BE2C (cell line): ENCODE results near the gene ZSCAN4.

Experiments
- DNase-seq: peaks from one replicate; pipeline ENCODE4 v3.0.0-alpha.2; 2020
- H3K27me3 ChIP-seq: fragments of 250-450 bp; sonication (Bioruptor Pico); 2 replicates; pipeline ENCODE4 v1.5.1; 2020; ENCODE audit warnings: mild to moderate bottlenecking
- H3K36me3 ChIP-seq: fragments of 250-450 bp; sonication (Bioruptor Pico); 2 replicates; pipeline ENCODE4 v1.5.1; 2020; ENCODE audit warnings: mild to moderate bottlenecking
- H3K4me1 ChIP-seq: fragments of 250-450 bp; sonication (Bioruptor Pico); 2 replicates; pipeline ENCODE4 v1.5.1; 2020
- H3K4me3 ChIP-seq: 2 replicates; pipeline ENCODE4 v1.5.1; 2011; ENCODE audit warnings: low read depth, low read length
- H3K9me3 ChIP-seq: fragments of 250-450 bp; sonication (Bioruptor Pico); 2 replicates; pipeline ENCODE4 v1.5.1; 2020
- CTCF ChIP-seq: IDR thresholded peaks from 2 replicates; pipeline ENCODE4 v1.5.1; 2012; ENCODE audit warnings: mild to moderate bottlenecking, low read depth, low read length

ZSCAN4 gene

GRCh38 chr19:57637379-57637778 is 31.4 kb upstream of the ZSCAN4 start:
- no peak for TF ChIP-seq CTCF
- H3K4me1 ChIP-seq: no peaks in the 10 kb centered on the region
- H3K4me3 ChIP-seq: no peak overlapping the region
- no peaks in the 10 kb centered on the region for H3K27me3 ChIP-seq
- H3K9me3 ChIP-seq: no peaks in the 10 kb centered on the region
- peaks cover 38% of the 10 kb centered on the region for H3K36me3 ChIP-seq
- no peak for DNase-seq

- Histone ChIP-seq H3K36me3 (peaks cover 38% of the 10 kb centered on the region), H3K4me3 (no peak overlapping the region), H3K4me1 (no peaks in the 10 kb centered on the region), H3K27me3 (no peaks in the 10 kb centered on the region), H3K9me3 (no peaks in the 10 kb centered on the region)
- TF ChIP-seq CTCF: no peak
- DNase-seq: no peak
Observed at GRCh38 chr19:57641715-57642234, 27.0 kb upstream of the ZSCAN4 start.

DNA sequence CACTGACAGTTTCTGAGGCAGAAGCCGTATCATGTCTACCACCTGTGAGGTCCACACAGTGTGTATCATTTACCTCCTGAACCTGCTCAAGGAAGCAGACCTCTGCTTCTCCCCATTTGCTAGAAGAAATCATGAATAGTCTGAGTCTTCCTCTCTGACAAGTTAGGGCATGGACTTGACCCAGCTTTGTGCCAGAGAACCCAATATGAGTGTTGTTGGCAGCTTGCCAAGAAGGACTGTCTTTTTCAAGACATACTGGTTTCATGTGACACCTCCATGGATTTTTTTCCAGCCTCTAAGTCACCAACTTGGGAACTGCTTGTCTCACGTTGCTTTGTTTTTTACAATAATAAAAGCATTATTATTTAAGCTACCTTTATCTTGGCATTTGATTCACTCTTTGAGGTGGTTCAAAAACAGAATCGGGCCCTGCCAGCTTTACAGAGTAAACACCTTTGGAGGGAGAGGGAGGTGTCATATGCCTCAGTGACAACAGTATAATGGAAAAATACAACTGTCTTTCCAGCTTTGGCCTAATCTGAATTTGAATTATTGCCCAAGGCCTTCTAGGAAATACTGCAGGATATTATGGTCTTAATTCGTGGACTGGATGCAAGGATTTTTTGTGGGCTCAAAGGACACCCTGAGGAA is 26.2 kb upstream of the ZSCAN4 start:
- no peak for TF ChIP-seq CTCF
- H3K4me1 ChIP-seq: no peaks in the 10 kb centered on the region
- no peaks in the 10 kb centered on the region for H3K27me3 ChIP-seq
- no peak overlapping the region for H3K4me3 ChIP-seq
- H3K36me3 ChIP-seq: peaks cover 35% of the 10 kb centered on the region
- no peak for DNase-seq
- H3K9me3 ChIP-seq: no peaks in the 10 kb centered on the region

- TF ChIP-seq CTCF: no peak
- Histone ChIP-seq H3K9me3 (no peaks in the 10 kb centered on the region), H3K4me3 (no peak overlapping the region), H3K27me3 (no peaks in the 10 kb centered on the region), H3K36me3 (peaks cover 35% of the 10 kb centered on the region), H3K4me1 (no peaks in the 10 kb centered on the region)
- DNase-seq: no peak
Observed at GRCh38 chr19:57643734-57644133, 25.0 kb upstream of the ZSCAN4 start.

DNA sequence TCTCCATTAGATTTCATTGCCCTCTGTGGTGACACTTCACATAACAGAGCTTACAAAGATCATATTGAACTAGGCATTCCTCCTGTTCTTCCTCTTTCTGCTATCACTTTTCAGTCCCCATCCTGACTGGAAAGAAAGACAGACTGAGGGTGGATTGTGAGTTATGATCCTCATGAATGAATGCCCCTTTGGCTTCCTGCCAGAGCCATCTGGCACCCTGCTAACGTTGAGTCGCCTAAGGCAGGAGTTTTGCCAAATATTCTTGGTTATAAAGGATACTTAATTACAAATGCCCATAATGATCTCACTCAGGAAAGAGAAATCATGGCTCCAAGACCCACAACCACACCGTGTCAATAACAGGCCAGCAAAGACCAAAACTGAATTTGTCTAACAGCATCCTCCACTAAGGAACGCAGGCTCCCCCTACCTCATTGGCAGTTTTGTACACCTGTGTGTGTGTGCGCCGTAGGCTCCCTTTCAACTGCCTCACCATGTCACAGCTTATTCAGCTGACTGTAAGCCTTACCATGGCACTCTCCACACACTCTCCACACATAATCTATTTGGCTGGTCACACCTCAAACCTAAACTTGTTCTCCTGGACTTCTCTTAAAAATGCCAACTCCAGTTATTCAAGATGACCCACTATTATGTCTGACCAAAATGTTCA is 20.3 kb upstream of the ZSCAN4 start:
- no peaks in the 10 kb centered on the region for H3K4me1 ChIP-seq
- no peaks in the 10 kb centered on the region for H3K36me3 ChIP-seq
- no peak overlapping the region for H3K4me3 ChIP-seq
- no peak for TF ChIP-seq CTCF
- DNase-seq: peak; percentile 63
- no peaks in the 10 kb centered on the region for H3K9me3 ChIP-seq
- H3K27me3 ChIP-seq: no peaks in the 10 kb centered on the region

DNA sequence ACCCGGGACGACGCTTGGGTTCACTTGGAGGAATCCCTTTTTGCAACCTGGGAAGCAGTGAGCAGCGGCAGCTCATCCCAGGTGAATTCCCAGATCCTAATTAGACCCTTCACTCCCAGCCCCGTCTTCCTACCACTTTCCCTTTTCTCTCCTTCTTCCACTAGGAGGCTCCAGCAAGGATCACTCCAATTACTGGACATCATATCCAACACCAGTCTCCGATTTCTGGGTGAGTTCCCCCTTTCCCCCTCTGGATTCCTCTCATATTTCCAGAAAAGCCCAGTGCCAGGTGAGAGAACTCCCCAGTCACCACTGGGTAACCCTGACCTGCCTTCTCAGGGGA is 17.1 kb upstream of the ZSCAN4 start:
- peak; percentile 21; the same call in 1 of the 2 replicates for TF ChIP-seq CTCF
- Histone ChIP-seq H3K4me1 (no peaks in the 10 kb centered on the region), H3K27me3 (no peaks in the 10 kb centered on the region), H3K4me3 (no peak overlapping the region), H3K36me3 (no peaks in the 10 kb centered on the region), H3K9me3 (no peaks in the 10 kb centered on the region; the same call in 1 of the 2 replicates)
- DNase-seq: no peak
